Adipose tissue (tissue), 3 donors: ENCODE measurements around the gene CPOX. TPM values are rescaled to one million over a fixed set of nuclear protein-coding genes. Genes with fewer than 3 reads are reported as not detected.

Source experiments
- H3K27ac ChIP-seq: one replicate; pipeline ENCODE4 v1.5.1; 2013; ENCODE audit warnings: low read depth, low read length
- WGBS, 3 donors: extraction: QIAGEN DNeasy Blood & Tissue Kit; methylation state at CpG; one replicate each; pipeline ENCODE4 v1.1.7; 2013; 5-methylcytosine and 5-hydroxymethylcytosine counted together
- polyA plus RNA-seq, 3 donors: library from polyadenylated mRNA; stranded (reverse); fragments of 200-250 nt; gene quantifications; one replicate each; pipeline ENCODE4 v1.2.3, GENCODE V29; 2013
- donor health status: healthy with polysubstance abuse.
- donor health status: Bipolar disorder and iron deficiency.
- donor health status: healthy.

The CPOX gene
- polyA plus RNA-seq, 3 donors, result 6.0 to 7.7 (median 7.2) TPM

- H3K27ac ChIP-seq, result no peak overlapping the region
- 59 to 70% (median 70%) methylated on average over 3 of the region's 3 CpGs for WGBS, 3 donors
These were observed 41.7 kb downstream of the CPOX start for GRCh38 chr3:98551754-98552153.

GRCh38 chr3:98551236-98551635 is 42.2 kb downstream of the CPOX start:
- no peak overlapping the region for H3K27ac ChIP-seq
- WGBS, 3 donors, result 83 to 91% (median 90%) methylated on average over 2 of the region's 2 CpGs

- 88 to 97% (median 91%) methylated on average over 3 of the region's 3 CpGs for WGBS, 3 donors
- H3K27ac ChIP-seq, result no peak overlapping the region
These were observed 42.6 kb downstream of the CPOX start for GRCh38 chr3:98550833-98551232.

- 82 to 92% (median 85%) methylated on average over 4 to 5 of the region's 5 CpGs for WGBS, 3 donors
- no peak overlapping the region for H3K27ac ChIP-seq
These were observed 44.9 kb downstream of the CPOX start for GRCh38 chr3:98548544-98548943.

GRCh38 chr3:98545940-98546339 is 47.5 kb downstream of the CPOX start:
- WGBS, 3 donors, result 73 to 78% (median 78%) methylated on average over 5 of the region's 5 CpGs

GRCh38 chr3:98542623-98543022 is 50.8 kb downstream of the CPOX start:
- no peak overlapping the region for H3K27ac ChIP-seq
- WGBS, 3 donors, result 80 to 95% (median 93%) methylated on average over 1 of the region's 1 CpG

More at GRCh38 chr3:98545940-98546339, 47.5 kb downstream of the CPOX start:
- no peak overlapping the region for H3K27ac ChIP-seq

DNA sequence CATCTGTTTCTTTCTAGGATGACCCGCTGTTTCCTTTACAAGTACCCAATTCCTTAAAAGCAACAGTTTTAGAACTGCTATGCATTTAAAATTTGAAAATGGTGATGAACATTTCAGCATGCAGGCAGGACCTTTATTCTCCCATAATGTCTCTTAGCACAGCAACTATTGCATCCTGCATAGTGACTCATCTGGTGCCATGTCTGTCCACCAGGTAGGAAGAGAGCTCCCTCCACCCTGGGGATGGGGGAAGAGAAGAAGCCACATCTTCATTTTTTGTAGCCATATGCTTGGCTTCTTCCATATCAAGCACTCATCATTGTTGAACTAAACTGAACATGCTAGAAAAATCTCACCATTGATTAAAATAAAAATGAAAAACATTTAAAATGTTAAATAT is 51.7 kb downstream of the CPOX start:
- 92 to 100% (median 92%) methylated on average over 1 of the region's 1 CpG for WGBS, 3 donors
- no peak overlapping the region for H3K27ac ChIP-seq

- H3K27ac ChIP-seq, result no peak overlapping the region
- WGBS, 3 donors, result 83 to 86% (median 83%) methylated on average over 3 of the region's 3 CpGs
These were observed 53.1 kb downstream of the CPOX start for GRCh38 chr3:98540346-98540745.

GRCh38 chr3:98536456-98537017 is 56.9 kb downstream of the CPOX start:
- H3K27ac ChIP-seq, result no peak overlapping the region
- WGBS, 3 donors, result 74 to 88% (median 88%) methylated on average over 6 of the region's 6 CpGs

GRCh38 chr3:98534734-98535133 is 58.7 kb downstream of the CPOX start:
- no peak overlapping the region for H3K27ac ChIP-seq
- 84 to 98% (median 91%) methylated on average over 1 of the region's 1 CpG for WGBS, 3 donors

GRCh38 chr3:98534168-98534567 is 59.2 kb downstream of the CPOX start:
- H3K27ac ChIP-seq, result no peak overlapping the region
- 90 to 95% (median 94%) methylated on average over 2 of the region's 2 CpGs for WGBS, 3 donors

DNA sequence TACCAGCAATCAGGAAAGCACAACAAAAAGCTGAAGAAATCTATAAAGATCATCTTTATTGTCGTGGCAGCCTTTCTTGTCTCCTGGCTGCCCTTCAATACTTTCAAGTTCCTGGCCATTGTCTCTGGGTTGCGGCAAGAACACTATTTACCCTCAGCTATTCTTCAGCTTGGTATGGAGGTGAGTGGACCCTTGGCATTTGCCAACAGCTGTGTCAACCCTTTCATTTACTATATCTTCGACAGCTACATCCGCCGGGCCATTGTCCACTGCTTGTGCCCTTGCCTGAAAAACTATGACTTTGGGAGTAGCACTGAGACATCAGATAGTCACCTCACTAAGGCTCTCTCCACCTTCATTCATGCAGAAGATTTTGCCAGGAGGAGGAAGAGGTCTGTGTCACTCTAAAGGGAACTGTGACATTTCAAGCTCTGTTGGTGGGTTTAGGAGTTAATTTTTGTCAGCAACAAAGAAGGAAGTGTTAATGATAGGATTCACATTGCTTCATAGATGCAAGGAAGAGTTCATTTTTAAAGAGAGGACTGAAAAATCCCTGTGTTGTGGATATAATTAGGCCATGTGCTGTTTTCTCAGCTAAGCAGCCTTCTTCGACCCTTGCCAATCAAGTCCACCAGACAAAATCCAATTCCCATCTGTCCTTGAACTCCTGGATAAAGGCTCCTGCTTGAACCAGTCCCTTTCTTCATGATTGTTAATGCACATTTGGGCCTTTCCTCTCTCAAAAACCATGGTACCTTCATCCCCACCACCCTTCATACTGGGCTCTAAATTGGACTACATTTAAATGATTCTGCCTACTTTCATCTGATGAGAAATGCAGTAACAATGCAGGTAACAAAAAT is 60.5 kb downstream of the CPOX start:
- WGBS, 3 donors, result 67 to 93% (median 89%) methylated on average over 6 of the region's 6 CpGs
- H3K27ac ChIP-seq, result no peak overlapping the region

DNA sequence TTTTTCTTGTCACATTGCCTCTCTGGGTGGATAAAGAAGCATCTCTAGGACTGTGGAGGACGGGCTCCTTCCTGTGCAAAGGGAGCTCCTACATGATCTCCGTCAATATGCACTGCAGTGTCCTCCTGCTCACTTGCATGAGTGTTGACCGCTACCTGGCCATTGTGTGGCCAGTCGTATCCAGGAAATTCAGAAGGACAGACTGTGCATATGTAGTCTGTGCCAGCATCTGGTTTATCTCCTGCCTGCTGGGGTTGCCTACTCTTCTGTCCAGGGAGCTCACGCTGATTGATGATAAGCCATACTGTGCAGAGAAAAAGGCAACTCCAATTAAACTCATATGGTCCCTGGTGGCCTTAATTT is 61.2 kb downstream of the CPOX start:
- H3K27ac ChIP-seq, result no peak overlapping the region
- WGBS, 3 donors, result 74 to 88% (median 85%) methylated on average over 5 of the region's 5 CpGs

DNA sequence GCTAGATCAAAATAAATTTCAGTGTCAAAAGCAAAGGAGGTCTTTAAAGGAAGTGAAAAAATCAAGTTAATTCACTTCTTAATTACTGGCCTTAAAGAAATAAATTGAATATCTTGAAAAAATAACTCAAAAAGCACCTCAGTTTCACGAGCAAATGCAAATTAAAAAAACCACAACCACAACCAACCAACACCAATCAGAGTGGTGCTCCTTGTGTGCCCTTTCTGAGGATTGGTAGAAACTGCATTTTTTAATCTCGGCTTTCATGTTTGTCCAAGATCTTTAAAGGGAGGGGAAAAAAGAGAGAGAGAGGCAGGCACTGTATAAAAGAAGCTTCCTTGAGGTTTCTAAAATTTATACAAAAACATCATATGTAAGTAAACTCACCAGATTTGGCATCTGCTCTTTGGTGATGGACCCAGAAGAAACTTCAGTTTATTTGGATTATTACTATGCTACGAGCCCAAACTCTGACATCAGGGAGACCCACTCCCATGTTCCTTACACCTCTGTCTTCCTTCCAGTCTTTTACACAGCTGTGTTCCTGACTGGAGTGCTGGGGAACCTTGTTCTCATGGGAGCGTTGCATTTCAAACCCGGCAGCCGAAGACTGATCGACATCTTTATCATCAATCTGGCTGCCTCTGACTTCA is 61.7 kb downstream of the CPOX start, which contains the start of gene GPR15:
TSS of gene GPR15 (plus strand) at position 357 of the 653 bp plus-strand sequence. CDS start at position 413, 56 bp downstream.
- 77 to 83% (median 83%) methylated on average over 7 of the region's 7 CpGs for WGBS, 3 donors
- H3K27ac ChIP-seq, result no peak within 1 kb of the TSS

DNA sequence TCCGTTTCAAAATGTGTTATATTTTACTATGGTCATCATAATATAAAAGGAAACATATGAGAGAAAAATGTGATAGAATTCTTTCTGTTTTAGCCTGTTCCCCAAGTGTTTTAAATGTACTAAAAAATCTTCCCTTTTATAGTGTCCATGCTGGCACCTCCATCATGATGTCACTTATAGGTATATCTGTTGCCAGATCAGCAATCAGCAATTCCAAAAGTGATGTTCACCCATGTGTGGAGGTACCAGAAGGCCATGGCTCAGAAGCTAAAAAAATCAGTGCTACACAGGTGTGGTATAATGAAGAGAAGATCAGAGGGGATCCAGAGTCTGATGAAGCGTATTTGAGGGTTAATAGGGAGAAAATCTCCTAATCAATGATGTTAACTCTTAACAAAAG is 62.7 kb downstream of the CPOX start:
- H3K27ac ChIP-seq, result no peak overlapping the region
- 75 to 91% (median 87%) methylated on average over 2 of the region's 2 CpGs for WGBS, 3 donors

DNA sequence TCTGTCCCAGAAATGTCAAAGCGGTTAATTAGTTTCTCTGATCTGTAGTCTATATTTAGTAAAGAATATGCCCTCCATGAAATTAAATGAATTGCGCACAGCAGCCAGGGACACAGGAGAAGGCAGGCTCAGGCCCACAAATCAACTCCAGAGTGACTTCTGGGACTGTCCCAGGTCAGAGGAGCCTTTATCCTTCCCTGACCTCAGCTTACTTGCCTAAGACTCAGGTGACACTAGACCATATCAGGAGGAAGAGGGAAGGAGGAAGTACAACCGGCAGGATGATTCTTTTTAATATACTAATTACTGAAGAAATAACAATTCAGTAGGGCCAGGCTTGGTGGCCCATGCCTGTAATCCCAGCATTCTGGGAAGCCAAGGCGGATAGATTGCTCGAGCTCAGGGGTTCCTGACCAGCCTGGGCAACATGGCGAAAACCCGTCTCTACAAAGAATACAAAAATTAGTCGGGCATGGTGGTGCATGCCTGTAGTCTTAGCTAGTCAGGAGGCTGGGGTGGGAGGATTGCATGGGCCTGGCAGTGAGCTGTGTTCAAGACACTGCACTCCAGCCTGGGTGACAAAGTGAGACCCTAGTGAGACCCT is 63.5 kb downstream of the CPOX start:
- no peak overlapping the region for H3K27ac ChIP-seq
- 88 to 90% (median 89%) methylated on average over 8 of the region's 8 CpGs for WGBS, 3 donors
